Stomach smooth muscle (tissue), 2 donors: Measurements from ENCODE around the gene KCNK1.

Experiments
- H3K27ac ChIP-seq: one replicate; pipeline ENCODE4 v1.7.0; 2013; ENCODE audit warnings: mild to moderate bottlenecking, low read length, inconsistent platforms
- H3K27me3 ChIP-seq, 2 donors: one replicate each; pipeline ENCODE4 v1.7.0; 2013; ENCODE audit warnings: low read length in 2 of 2; ENCODE audit not compliant: insufficient read depth in 2 of 2, control insufficient read depth in 1 of 2
- H3K36me3 ChIP-seq, 2 donors: one replicate each; pipeline ENCODE4 v1.7.0; 2013; ENCODE audit warnings: low read length in 2 of 2; ENCODE audit not compliant: control insufficient read depth in 2 of 2, insufficient read depth in 2 of 2
- H3K4me1 ChIP-seq: one replicate; pipeline ENCODE4 v1.7.0; 2013; ENCODE audit warnings: low read length; ENCODE audit not compliant: control insufficient read depth, insufficient read depth
- H3K4me3 ChIP-seq, 2 donors: one replicate each; pipeline ENCODE4 v1.7.0; 2013; ENCODE audit warnings: low read length in 2 of 2
- H3K9ac ChIP-seq, 2 donors: one replicate each; pipeline ENCODE4 v1.7.0; 2013; ENCODE audit warnings: low read length in 2 of 2, mild to moderate bottlenecking in 1 of 2
- H3K9me3 ChIP-seq, 2 donors: one replicate each; pipeline ENCODE4 v1.7.0; 2013; ENCODE audit warnings: low read length in 2 of 2; ENCODE audit not compliant: control insufficient read depth in 2 of 2
- donor health status: healthy.
- donor health status: Pancreatic carcinoma.

KCNK1 gene

DNA sequence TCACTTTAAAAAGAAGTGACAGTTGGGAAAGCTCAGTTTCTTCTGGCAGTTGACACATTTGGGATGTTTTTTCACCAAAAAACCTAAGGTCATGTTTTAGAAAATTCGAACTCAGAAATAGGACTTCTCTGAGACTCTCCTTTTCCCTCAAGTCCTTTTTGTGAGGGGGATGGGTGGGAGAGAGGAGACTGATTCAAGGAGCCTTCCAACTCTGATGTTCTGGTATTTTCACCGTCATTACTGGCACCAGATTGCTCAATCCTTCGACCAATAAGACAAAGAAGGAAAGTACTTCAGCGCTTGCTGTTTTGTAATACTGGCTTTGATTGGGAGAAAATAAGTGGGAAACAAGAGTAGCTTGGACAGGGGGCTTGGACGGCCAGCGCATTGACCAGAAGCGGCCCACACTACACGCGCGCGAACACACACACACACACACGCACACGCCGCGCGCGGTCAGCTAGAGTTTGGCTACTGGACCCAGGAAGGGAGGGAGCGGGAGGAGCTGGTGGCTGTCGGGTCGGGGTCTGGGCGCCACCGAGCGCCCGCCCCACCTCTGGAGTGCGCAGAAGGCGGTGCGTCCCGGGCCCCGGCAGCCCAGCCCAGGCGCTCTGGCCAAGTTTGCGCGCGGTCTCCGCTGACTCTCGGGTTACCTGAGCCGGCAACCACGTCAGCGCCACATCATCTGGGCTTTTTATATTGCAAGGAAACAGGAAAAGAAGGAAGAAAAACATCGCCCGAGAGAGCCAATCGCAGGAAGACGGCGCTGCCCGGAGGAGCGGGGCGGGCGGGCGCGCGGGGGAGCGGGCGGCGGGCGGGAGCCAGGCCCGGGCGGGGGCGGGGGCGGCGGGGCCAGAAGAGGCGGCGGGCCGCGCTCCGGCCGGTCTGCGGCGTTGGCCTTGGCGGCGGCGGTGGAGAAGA lies at the start of gene KCNK1:
KCNK1 (plus strand) TSS at position 855 of the 921 bp plus-strand sequence; CDS start at position 921, 66 bp downstream.
- peak within 1 kb of the TSS; percentile 31 to 62 for H3K4me3 ChIP-seq
- H3K27me3 ChIP-seq: peaks cover 19 to 32% of the 10 kb centered on the region in 2 donors
- H3K36me3 ChIP-seq: no peaks in the 10 kb centered on the region
- no peak within 1 kb of the TSS for H3K9ac ChIP-seq
- H3K9me3 ChIP-seq: no peaks in the 10 kb centered on the region
- H3K27ac ChIP-seq: no peak within 1 kb of the TSS
- H3K4me1 ChIP-seq: peaks cover 3% of the 10 kb centered on the region

GRCh38 chr1:233565313-233565712 lies 48.6 kb upstream of the KCNK1 start:
- Histone ChIP-seq H3K36me3 (no peaks in the 10 kb centered on the region), H3K27ac (no peak overlapping the region), H3K9me3 (peaks cover 0 to 6% of the 10 kb centered on the region in 2 donors), H3K4me3 (no peak overlapping the region), H3K9ac (no peak overlapping the region), H3K4me1 (no peaks in the 10 kb centered on the region), H3K27me3 (no peaks in the 10 kb centered on the region)

GRCh38 chr1:233566886-233567285 lies 47.0 kb upstream of the KCNK1 start:
- Histone ChIP-seq H3K27me3 (no peaks in the 10 kb centered on the region), H3K4me3 (no peak overlapping the region), H3K9me3 (no peaks in the 10 kb centered on the region), H3K9ac (no peak overlapping the region), H3K36me3 (no peaks in the 10 kb centered on the region), H3K4me1 (no peaks in the 10 kb centered on the region), H3K27ac (no peak overlapping the region)

DNA sequence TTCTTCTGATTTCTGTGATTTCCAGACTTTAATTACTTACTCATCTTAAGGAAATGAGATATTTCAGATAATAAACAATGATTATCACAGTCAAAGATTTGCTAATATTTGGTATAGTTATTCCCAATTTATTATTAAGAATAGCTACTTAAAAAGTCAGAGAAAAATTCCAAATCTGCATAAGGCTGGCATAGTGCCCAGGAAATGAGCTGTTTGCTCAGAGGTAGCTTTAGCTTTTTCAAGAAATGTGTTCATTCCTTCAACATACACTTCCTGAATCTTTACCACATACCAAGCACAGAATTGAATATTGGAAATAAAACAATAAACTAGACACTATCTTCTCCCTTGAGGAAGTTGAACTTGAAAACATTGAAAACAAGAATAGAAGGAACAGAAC lies 44.3 kb upstream of the KCNK1 start:
- H3K4me3 ChIP-seq: no peak overlapping the region
- no peaks in the 10 kb centered on the region for H3K4me1 ChIP-seq
- H3K9ac ChIP-seq: no peak overlapping the region

GRCh38 chr1:233570216-233570615 lies 43.7 kb upstream of the KCNK1 start:
- H3K27me3 ChIP-seq: no peaks in the 10 kb centered on the region
- H3K4me3 ChIP-seq: no peak overlapping the region
- H3K36me3 ChIP-seq: no peaks in the 10 kb centered on the region
- no peaks in the 10 kb centered on the region for H3K9me3 ChIP-seq
- no peak overlapping the region for H3K27ac ChIP-seq
- H3K9ac ChIP-seq: no peak overlapping the region
- no peaks in the 10 kb centered on the region for H3K4me1 ChIP-seq

More for the DNA sequence above, 44.3 kb upstream of the KCNK1 start:
- no peaks in the 10 kb centered on the region for H3K9me3 ChIP-seq
- H3K36me3 ChIP-seq: no peaks in the 10 kb centered on the region
- no peaks in the 10 kb centered on the region for H3K27me3 ChIP-seq
- H3K27ac ChIP-seq: no peak overlapping the region

DNA sequence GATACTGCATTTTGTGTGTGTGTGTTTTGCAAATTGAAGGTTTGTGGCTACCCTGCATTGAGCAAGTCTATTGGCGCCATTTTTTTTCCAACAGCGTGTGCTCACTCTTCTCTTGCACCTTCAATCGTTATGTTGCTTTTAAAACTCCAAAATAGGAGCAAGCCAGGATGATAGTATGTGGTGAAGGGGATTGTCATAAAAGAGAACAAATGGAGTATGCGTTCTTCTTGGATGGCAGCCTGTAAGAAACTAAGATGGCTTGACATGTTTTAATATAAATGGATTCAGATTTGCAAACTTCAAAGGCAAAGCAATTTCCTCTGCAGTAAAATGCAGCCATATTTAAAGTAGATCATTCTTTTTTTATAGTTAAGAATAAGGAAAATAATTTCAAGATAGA lies 43.2 kb upstream of the KCNK1 start:
- no peaks in the 10 kb centered on the region for H3K27me3 ChIP-seq
- H3K27ac ChIP-seq: no peak overlapping the region
- H3K9ac ChIP-seq: no peak overlapping the region
- no peaks in the 10 kb centered on the region for H3K36me3 ChIP-seq
- H3K9me3 ChIP-seq: no peaks in the 10 kb centered on the region
- H3K4me1 ChIP-seq: no peaks in the 10 kb centered on the region
- no peak overlapping the region for H3K4me3 ChIP-seq

DNA sequence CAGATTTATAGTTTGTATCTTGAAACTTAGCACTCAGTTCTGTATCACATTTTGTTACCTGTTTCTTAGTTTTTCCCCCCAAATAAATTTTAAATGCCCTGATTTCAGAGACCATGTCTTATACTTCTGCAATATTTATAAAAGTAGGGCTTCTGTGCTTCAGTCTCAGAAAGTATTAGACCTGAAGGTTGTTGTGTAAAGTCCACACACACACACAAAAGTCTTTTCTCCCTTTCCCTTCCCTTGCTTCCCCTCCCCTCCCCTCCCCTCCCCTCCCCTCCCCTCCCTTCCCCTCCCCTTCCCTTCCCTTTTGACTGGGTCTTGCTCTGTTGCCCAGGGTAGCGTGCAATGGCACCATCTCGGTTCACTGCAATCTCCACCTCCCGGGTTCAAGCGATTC lies 41.0 kb upstream of the KCNK1 start:
- H3K9me3 ChIP-seq: no peaks in the 10 kb centered on the region
- no peaks in the 10 kb centered on the region for H3K4me1 ChIP-seq
- H3K27ac ChIP-seq: no peak overlapping the region
- H3K4me3 ChIP-seq: no peak overlapping the region
- H3K9ac ChIP-seq: no peak overlapping the region
- no peaks in the 10 kb centered on the region for H3K36me3 ChIP-seq
- H3K27me3 ChIP-seq: no peaks in the 10 kb centered on the region

- H3K4me1 ChIP-seq: no peaks in the 10 kb centered on the region
- no peaks in the 10 kb centered on the region for H3K9me3 ChIP-seq
- H3K9ac ChIP-seq: no peak overlapping the region
- H3K27me3 ChIP-seq: no peaks in the 10 kb centered on the region
- no peak overlapping the region for H3K27ac ChIP-seq
- H3K4me3 ChIP-seq: no peak overlapping the region
- no peaks in the 10 kb centered on the region for H3K36me3 ChIP-seq
Observed at GRCh38 chr1:233575450-233575849, 38.5 kb upstream of the KCNK1 start.

GRCh38 chr1:233582439-233582838 lies 31.5 kb upstream of the KCNK1 start:
- no peaks in the 10 kb centered on the region for H3K4me1 ChIP-seq
- H3K9me3 ChIP-seq: peaks cover 0 to 6% of the 10 kb centered on the region in 2 donors
- no peak overlapping the region for H3K27ac ChIP-seq
- H3K4me3 ChIP-seq: no peak overlapping the region
- H3K36me3 ChIP-seq: no peaks in the 10 kb centered on the region
- no peaks in the 10 kb centered on the region for H3K27me3 ChIP-seq
- no peak overlapping the region for H3K9ac ChIP-seq

GRCh38 chr1:233584376-233584775 lies 29.5 kb upstream of the KCNK1 start:
- H3K4me1 ChIP-seq: no peaks in the 10 kb centered on the region
- H3K9me3 ChIP-seq: peaks cover 0 to 6% of the 10 kb centered on the region in 2 donors
- H3K27ac ChIP-seq: no peak overlapping the region
- no peak overlapping the region for H3K4me3 ChIP-seq
- H3K36me3 ChIP-seq: no peaks in the 10 kb centered on the region
- peaks cover 0 to 3% of the 10 kb centered on the region in 2 donors for H3K27me3 ChIP-seq
- no peak overlapping the region for H3K9ac ChIP-seq

- H3K27me3 ChIP-seq: peaks cover 0 to 3% of the 10 kb centered on the region in 2 donors
- no peak overlapping the region for H3K27ac ChIP-seq
- peaks cover 0 to 6% of the 10 kb centered on the region in 2 donors for H3K9me3 ChIP-seq
Observed at GRCh38 chr1:233584931-233585330, 29.0 kb upstream of the KCNK1 start.

More at GRCh38 chr1:233584931-233585330, 29.0 kb upstream of the KCNK1 start:
- no peak overlapping the region for H3K9ac ChIP-seq
- H3K4me1 ChIP-seq: no peaks in the 10 kb centered on the region
- no peaks in the 10 kb centered on the region for H3K36me3 ChIP-seq
- H3K4me3 ChIP-seq: no peak overlapping the region
